Liver (tissue), 9 donors: ENCODE measurements around the gene UXS1. TPM values are rescaled to one million over a fixed set of nuclear protein-coding genes. Genes with fewer than 3 reads are reported as not detected.

Experiments used
- DNase-seq: peaks from one replicate; pipeline ENCODE4 v3.0.0-alpha.2; 2017; ENCODE audit warnings: low spot score
- H3K27ac ChIP-seq, 2 donors: one replicate each; pipeline ENCODE4 v1.7.0; 2013; ENCODE audit warnings: inconsistent platforms in 2 of 2, low read length in 2 of 2, control low read depth in 1 of 2, low read depth in 1 of 2, mild to moderate bottlenecking in 1 of 2
- H3K27me3 ChIP-seq, 4 donors: one replicate each; pipeline versions ENCODE4 v1.6.1 to v1.7.0; 2013; ENCODE audit warnings: low read length in 3 of 4, inconsistent platforms in 1 of 4, mild to moderate bottlenecking in 1 of 4, moderate library complexity in 1 of 4; ENCODE audit not compliant: control insufficient read depth in 4 of 4, insufficient read depth in 4 of 4
- H3K36me3 ChIP-seq, 4 donors: one replicate each; pipeline versions ENCODE4 v1.6.1 to v1.7.0; 2013; ENCODE audit warnings: low read length in 3 of 4, mild to moderate bottlenecking in 3 of 4, low read depth in 1 of 4, moderate library complexity in 1 of 4; ENCODE audit not compliant: control insufficient read depth in 4 of 4, insufficient read depth in 3 of 4
- H3K4me1 ChIP-seq, 4 donors: one replicate each; pipeline versions ENCODE4 v1.6.1 to v1.7.0; 2013; ENCODE audit warnings: low read length in 3 of 4, mild to moderate bottlenecking in 3 of 4, moderate library complexity in 1 of 4; ENCODE audit not compliant: control insufficient read depth in 4 of 4, insufficient read depth in 4 of 4
- H3K4me3 ChIP-seq, 3 donors: one replicate each; pipeline versions ENCODE4 v1.6.1 to v1.7.0; 2013; ENCODE audit warnings: low read length in 3 of 3, control low read depth in 1 of 3, low read depth in 1 of 3, mild to moderate bottlenecking in 1 of 3
- H3K9ac ChIP-seq, 2 donors: one replicate each; pipeline ENCODE4 v1.7.0; 2013; ENCODE audit warnings: low read length in 2 of 2, mild to moderate bottlenecking in 2 of 2, moderate library complexity in 2 of 2, control low read depth in 1 of 2, low read depth in 1 of 2
- H3K9me3 ChIP-seq, 4 donors: one replicate each; pipeline versions ENCODE4 v1.6.1 to v1.7.0; 2013; ENCODE audit warnings: low read length in 3 of 4; ENCODE audit not compliant: control insufficient read depth in 4 of 4
- EGR1 ChIP-seq, 2 donors: IDR thresholded peaks; 2 replicates each; pipeline ENCODE4 v1.6.1; 2016 to 2018; ENCODE audit warnings: antibody characterized with exemption in 2 of 2, low read depth in 2 of 2
- FOXA2 ChIP-seq: IDR thresholded peaks from 2 replicates; pipeline ENCODE4 v1.6.1; 2016; ENCODE audit warnings: antibody characterized with exemption
- GABPA ChIP-seq, 2 donors: IDR thresholded peaks in 1 of 2; conservative IDR thresholded peaks in 1 of 2; 2 replicates each; pipeline ENCODE4 v1.6.1; 2016; ENCODE audit warnings: antibody characterized with exemption in 2 of 2, mild to moderate bottlenecking in 1 of 2, moderate library complexity in 1 of 2
- HNF4A ChIP-seq, 2 donors: conservative IDR thresholded peaks; 2 replicates each; pipeline ENCODE4 v1.6.1; 2016; ENCODE audit warnings: antibody characterized with exemption in 2 of 2, mild to moderate bottlenecking in 2 of 2
- HNF4G ChIP-seq: IDR thresholded peaks from 2 replicates; pipeline ENCODE4 v1.6.1; 2016; ENCODE audit warnings: antibody characterized with exemption
- JUND ChIP-seq, 2 donors: IDR thresholded peaks; 2 replicates each; pipeline ENCODE4 v1.6.1; 2016; ENCODE audit warnings: antibody characterized with exemption in 2 of 2
- NR2F2 ChIP-seq: IDR thresholded peaks from 2 replicates; pipeline ENCODE4 v1.6.1; 2016; ENCODE audit warnings: antibody characterized with exemption
- RAD21 ChIP-seq, 2 donors: IDR thresholded peaks; 2 replicates each; pipeline ENCODE4 v1.6.1; 2016; ENCODE audit warnings: antibody characterized with exemption in 2 of 2, mild to moderate bottlenecking in 2 of 2
- RXRA ChIP-seq, 2 donors: IDR thresholded peaks; 2 replicates each; pipeline ENCODE4 v1.6.1; 2017 to 2018; ENCODE audit warnings: antibody characterized with exemption in 2 of 2, mild to moderate bottlenecking in 1 of 2
- SP1 ChIP-seq: IDR thresholded peaks from 2 replicates; pipeline ENCODE4 v1.6.1; 2018; ENCODE audit warnings: antibody characterized with exemption, mild to moderate bottlenecking
- TAF1 ChIP-seq: conservative IDR thresholded peaks from 2 replicates; pipeline ENCODE4 v1.6.1; 2016; ENCODE audit warnings: antibody characterized with exemption, mild to moderate bottlenecking
- YY1 ChIP-seq: IDR thresholded peaks from 2 replicates; pipeline ENCODE4 v1.6.1; 2016; ENCODE audit warnings: antibody characterized with exemption, mild to moderate bottlenecking
- WGBS: extraction: QIAGEN DNeasy Blood & Tissue Kit; methylation state at CpG from one replicate; pipeline ENCODE4 v1.1.7; 2013; 5-methylcytosine and 5-hydroxymethylcytosine counted together
- polyA plus RNA-seq, 2 donors: library from polyadenylated mRNA; stranded (reverse) in 1 of 2; unstranded in 1 of 2; fragments of 200-250 nt in 1 of 2; fragments of >200 nt in 1 of 2; fragmentation: Nextera tagmentation in 1 of 2; extraction: Ambion mirVana in 1 of 2; gene quantifications; one replicate each; pipeline versions ENCODE4 v1.2.1 to v1.2.3, GENCODE V29; 2013 to 2015
- total RNA-seq, 2 donors: library from RNA; depleted of rRNA; stranded (reverse); fragments of >200 nt; gene quantifications; one replicate each; pipeline ENCODE4 v1.2.3, GENCODE V29; 2014
- TF ChIP-seq, protein P1 (sequence below): fragments of 150-350 bp; IDR thresholded peaks from 2 replicates; pipeline ENCODE4 v1.5.1; 2017; ENCODE audit warnings: improper control_type of control experiment, low read depth, low read length; ENCODE audit not compliant: missing input control
- TF ChIP-seq, protein P2 (sequence below): IDR thresholded peaks from 2 replicates; pipeline ENCODE4 v1.6.1; 2016; ENCODE audit warnings: antibody characterized with exemption, mild to moderate bottlenecking
- TF ChIP-seq, protein P3 (sequence below): IDR thresholded peaks from 2 replicates; pipeline ENCODE4 v1.6.1; 2016; ENCODE audit warnings: antibody characterized with exemption
- TF ChIP-seq, protein P4 (sequence below): IDR thresholded peaks from 2 replicates; pipeline ENCODE4 v1.6.1; 2016; ENCODE audit warnings: antibody characterized with exemption
- donor health status: healthy.
- donor health status: healthy.
- donor health status: healthy.
- donor health status: healthy.
- donor health status: healthy.

UXS1 gene
- total and polyA plus RNA-seq, 4 donors = 8.8 to 19.9 (median 10.0) TPM

DNA sequence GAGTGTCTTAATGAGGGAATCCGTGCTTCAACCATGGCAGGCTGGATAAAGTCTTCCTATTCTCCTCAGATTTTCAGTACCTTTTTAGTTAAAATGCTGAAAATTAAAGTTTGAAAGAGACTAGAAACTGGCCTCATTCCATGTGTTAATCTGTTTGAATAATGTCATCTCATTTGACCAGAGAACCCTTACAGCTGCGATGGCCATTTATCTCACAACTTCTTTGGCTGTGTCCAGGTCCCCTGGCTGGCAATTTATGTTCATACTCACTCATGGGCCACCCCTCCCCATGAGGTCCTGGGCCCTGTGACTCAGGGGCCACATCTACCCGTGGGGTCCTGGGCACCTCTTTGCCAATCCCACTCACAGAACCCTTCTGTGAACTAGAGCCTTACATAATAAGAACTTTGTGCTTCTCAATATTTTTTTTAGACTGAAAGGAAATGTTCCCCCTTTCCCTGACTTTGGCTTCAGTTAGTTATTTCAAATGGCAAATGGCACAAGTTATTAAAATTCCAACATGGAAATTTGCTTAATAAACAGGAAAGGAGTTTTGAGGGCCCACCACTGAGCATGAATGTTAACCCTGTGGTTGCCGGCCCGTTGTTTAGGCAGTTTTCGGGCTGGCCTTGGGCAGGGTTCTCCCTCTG is 134.6 kb downstream of the UXS1 start:
- Histone ChIP-seq H3K4me1 (no peaks in the 10 kb centered on the region), H3K27ac (no peak overlapping the region), H3K36me3 (no peaks in the 10 kb centered on the region), H3K4me3 (no peak overlapping the region), H3K9me3 (no peaks in the 10 kb centered on the region), H3K27me3 (no peaks in the 10 kb centered on the region), H3K9ac (no peak overlapping the region)
- DNase-seq = no peak
- TF ChIP-seq GABPA (IDR thresholded peaks at IDR 0.05 in 1 of 2, conservative IDR thresholded peaks at IDR 0.05 in 1 of 2) = no peak
- no peak for TF ChIP-seq JUND (IDR thresholded peaks at IDR 0.05)
- no peak for TF ChIP-seq NR2F2
- no peak for TF ChIP-seq HNF4G
- no peak for TF ChIP-seq TAF1
- TF ChIP-seq FOXA2 = no peak
- TF ChIP-seq, protein P1, sequence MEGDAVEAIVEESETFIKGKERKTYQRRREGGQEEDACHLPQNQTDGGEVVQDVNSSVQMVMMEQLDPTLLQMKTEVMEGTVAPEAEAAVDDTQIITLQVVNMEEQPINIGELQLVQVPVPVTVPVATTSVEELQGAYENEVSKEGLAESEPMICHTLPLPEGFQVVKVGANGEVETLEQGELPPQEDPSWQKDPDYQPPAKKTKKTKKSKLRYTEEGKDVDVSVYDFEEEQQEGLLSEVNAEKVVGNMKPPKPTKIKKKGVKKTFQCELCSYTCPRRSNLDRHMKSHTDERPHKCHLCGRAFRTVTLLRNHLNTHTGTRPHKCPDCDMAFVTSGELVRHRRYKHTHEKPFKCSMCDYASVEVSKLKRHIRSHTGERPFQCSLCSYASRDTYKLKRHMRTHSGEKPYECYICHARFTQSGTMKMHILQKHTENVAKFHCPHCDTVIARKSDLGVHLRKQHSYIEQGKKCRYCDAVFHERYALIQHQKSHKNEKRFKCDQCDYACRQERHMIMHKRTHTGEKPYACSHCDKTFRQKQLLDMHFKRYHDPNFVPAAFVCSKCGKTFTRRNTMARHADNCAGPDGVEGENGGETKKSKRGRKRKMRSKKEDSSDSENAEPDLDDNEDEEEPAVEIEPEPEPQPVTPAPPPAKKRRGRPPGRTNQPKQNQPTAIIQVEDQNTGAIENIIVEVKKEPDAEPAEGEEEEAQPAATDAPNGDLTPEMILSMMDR = no peak
- no peak for TF ChIP-seq RAD21 (IDR thresholded peaks at IDR 0.05)
- TF ChIP-seq RXRA (IDR thresholded peaks at IDR 0.05) = no peak
- TF ChIP-seq, protein P2, sequence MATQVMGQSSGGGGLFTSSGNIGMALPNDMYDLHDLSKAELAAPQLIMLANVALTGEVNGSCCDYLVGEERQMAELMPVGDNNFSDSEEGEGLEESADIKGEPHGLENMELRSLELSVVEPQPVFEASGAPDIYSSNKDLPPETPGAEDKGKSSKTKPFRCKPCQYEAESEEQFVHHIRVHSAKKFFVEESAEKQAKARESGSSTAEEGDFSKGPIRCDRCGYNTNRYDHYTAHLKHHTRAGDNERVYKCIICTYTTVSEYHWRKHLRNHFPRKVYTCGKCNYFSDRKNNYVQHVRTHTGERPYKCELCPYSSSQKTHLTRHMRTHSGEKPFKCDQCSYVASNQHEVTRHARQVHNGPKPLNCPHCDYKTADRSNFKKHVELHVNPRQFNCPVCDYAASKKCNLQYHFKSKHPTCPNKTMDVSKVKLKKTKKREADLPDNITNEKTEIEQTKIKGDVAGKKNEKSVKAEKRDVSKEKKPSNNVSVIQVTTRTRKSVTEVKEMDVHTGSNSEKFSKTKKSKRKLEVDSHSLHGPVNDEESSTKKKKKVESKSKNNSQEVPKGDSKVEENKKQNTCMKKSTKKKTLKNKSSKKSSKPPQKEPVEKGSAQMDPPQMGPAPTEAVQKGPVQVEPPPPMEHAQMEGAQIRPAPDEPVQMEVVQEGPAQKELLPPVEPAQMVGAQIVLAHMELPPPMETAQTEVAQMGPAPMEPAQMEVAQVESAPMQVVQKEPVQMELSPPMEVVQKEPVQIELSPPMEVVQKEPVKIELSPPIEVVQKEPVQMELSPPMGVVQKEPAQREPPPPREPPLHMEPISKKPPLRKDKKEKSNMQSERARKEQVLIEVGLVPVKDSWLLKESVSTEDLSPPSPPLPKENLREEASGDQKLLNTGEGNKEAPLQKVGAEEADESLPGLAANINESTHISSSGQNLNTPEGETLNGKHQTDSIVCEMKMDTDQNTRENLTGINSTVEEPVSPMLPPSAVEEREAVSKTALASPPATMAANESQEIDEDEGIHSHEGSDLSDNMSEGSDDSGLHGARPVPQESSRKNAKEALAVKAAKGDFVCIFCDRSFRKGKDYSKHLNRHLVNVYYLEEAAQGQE = no peak
- TF ChIP-seq, protein P3, sequence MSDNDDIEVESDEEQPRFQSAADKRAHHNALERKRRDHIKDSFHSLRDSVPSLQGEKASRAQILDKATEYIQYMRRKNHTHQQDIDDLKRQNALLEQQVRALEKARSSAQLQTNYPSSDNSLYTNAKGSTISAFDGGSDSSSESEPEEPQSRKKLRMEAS = no peak
- no peak for TF ChIP-seq EGR1 (IDR thresholded peaks at IDR 0.05; ENCODE audit: low read depth in 2 of 2)
- TF ChIP-seq HNF4A (conservative IDR thresholded peaks at IDR 0.05) = no peak
- no peak for TF ChIP-seq SP1
- TF ChIP-seq, protein P4, sequence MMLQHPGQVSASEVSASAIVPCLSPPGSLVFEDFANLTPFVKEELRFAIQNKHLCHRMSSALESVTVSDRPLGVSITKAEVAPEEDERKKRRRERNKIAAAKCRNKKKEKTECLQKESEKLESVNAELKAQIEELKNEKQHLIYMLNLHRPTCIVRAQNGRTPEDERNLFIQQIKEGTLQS = no peak
- TF ChIP-seq YY1 = no peak
- WGBS = 86% methylated on average over 6 of the region's 6 CpGs

DNA sequence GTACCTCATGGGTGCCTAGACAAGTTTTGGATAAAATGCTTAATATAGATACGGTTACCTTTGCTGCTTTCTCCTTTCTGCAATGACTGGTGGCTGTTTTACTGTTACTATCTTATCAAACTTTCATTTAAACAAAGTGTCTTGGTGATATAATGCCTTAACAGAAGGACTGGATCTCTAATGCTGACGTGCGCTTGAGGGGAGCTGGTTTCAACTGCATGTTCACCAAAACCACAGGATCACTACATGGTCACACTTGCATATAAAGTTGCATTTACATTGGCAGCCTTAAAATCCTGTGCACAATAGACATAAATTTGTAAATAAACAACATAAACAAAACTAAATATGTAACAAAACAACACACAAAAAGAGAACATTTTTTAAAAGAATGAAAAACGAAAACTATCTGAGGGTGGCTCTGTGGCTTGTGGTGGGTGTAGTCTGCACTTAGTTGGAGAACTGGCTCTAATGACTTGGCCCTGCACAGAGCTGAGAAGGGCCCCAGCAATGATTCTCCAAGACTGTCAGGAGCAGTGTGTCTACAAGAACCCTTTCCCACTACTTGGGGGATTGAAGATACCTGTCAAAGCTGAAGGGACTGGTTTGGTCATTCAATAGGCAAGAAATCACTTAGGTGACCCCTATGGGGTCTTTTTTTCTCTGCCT is 135.5 kb downstream of the UXS1 start:
- H3K9me3 ChIP-seq = no peaks in the 10 kb centered on the region
- 89% methylated on average over 4 of the region's 4 CpGs for WGBS
- H3K27ac ChIP-seq = no peak overlapping the region
- no peak overlapping the region for H3K4me3 ChIP-seq
- H3K36me3 ChIP-seq = no peaks in the 10 kb centered on the region
- DNase-seq = no peak
- H3K9ac ChIP-seq = no peak overlapping the region
- H3K27me3 ChIP-seq = no peaks in the 10 kb centered on the region
- no peaks in the 10 kb centered on the region for H3K4me1 ChIP-seq
- no peak for TF ChIP-seq GABPA (IDR thresholded peaks at IDR 0.05 in 1 of 2, conservative IDR thresholded peaks at IDR 0.05 in 1 of 2)
- no peak for TF ChIP-seq SP1
- TF ChIP-seq RAD21 (IDR thresholded peaks at IDR 0.05) = no peak
- TF ChIP-seq, protein P4 = no peak
- TF ChIP-seq FOXA2 = no peak
- TF ChIP-seq, protein P1 = no peak
- TF ChIP-seq YY1 = no peak
- no peak for TF ChIP-seq JUND (IDR thresholded peaks at IDR 0.05)
- TF ChIP-seq, protein P2 = no peak
- no peak for TF ChIP-seq RXRA (IDR thresholded peaks at IDR 0.05)
- TF ChIP-seq TAF1 = no peak
- no peak for TF ChIP-seq NR2F2
